IPS-15b (cell line): ENCODE measurements around the gene CKLF.

Experiments
- H3K27me3 ChIP-seq: one replicate; pipeline ENCODE4 v1.6.1; 2013; ENCODE audit warnings: low read length; ENCODE audit not compliant: control insufficient read depth, insufficient read depth
- H3K36me3 ChIP-seq: one replicate; pipeline ENCODE4 v1.6.1; 2013; ENCODE audit warnings: low read length; ENCODE audit not compliant: control insufficient read depth, insufficient read depth
- H3K4me1 ChIP-seq: one replicate; pipeline ENCODE4 v1.6.1; 2013; ENCODE audit warnings: mild to moderate bottlenecking, low read length; ENCODE audit not compliant: control insufficient read depth, insufficient read depth
- H3K4me3 ChIP-seq: one replicate; pipeline ENCODE4 v1.5.1; 2013; ENCODE audit warnings: low read depth, low read length
- H3K9ac ChIP-seq: one replicate; pipeline ENCODE4 v1.6.1; 2013; ENCODE audit warnings: low read depth, mild to moderate bottlenecking, low read length
- H3K9me3 ChIP-seq: one replicate; pipeline ENCODE4 v1.6.1; 2013; ENCODE audit warnings: mild to moderate bottlenecking, low read length; ENCODE audit not compliant: control insufficient read depth, insufficient read depth

Gene CKLF

GRCh38 chr16:66548868-66549267 is 3.5 kb upstream of the CKLF start:
- Histone ChIP-seq H3K27me3 (peaks cover 14% of the 10 kb centered on the region), H3K4me3 (peak overlapping the region; percentile 62), H3K4me1 (no peaks in the 10 kb centered on the region), H3K9me3 (no peaks in the 10 kb centered on the region), H3K9ac (peak overlapping the region; percentile 91), H3K36me3 (no peaks in the 10 kb centered on the region)

GRCh38 chr16:66549284-66550131 is 2.9 kb upstream of the CKLF start, which contains the start of gene TK2:
Gene TK2 (minus strand): TSS chr16:66550122. CDS start chr16:66550061, 61 bp downstream.
- peaks cover 14% of the 10 kb centered on the region for H3K27me3 ChIP-seq
- H3K4me3 ChIP-seq = peak within 1 kb of the TSS; percentile 62
- H3K36me3 ChIP-seq = no peaks in the 10 kb centered on the region
- H3K9me3 ChIP-seq = no peaks in the 10 kb centered on the region
- H3K9ac ChIP-seq = peak within 1 kb of the TSS; percentile 91
- H3K4me1 ChIP-seq = no peaks in the 10 kb centered on the region

GRCh38 chr16:66551348-66551759 is 1.0 kb upstream of the CKLF start:
- Histone ChIP-seq H3K27me3 (peaks cover 14% of the 10 kb centered on the region), H3K9me3 (no peaks in the 10 kb centered on the region), H3K4me3 (no peak overlapping the region), H3K9ac (no peak overlapping the region), H3K36me3 (no peaks in the 10 kb centered on the region), H3K4me1 (no peaks in the 10 kb centered on the region)

DNA sequence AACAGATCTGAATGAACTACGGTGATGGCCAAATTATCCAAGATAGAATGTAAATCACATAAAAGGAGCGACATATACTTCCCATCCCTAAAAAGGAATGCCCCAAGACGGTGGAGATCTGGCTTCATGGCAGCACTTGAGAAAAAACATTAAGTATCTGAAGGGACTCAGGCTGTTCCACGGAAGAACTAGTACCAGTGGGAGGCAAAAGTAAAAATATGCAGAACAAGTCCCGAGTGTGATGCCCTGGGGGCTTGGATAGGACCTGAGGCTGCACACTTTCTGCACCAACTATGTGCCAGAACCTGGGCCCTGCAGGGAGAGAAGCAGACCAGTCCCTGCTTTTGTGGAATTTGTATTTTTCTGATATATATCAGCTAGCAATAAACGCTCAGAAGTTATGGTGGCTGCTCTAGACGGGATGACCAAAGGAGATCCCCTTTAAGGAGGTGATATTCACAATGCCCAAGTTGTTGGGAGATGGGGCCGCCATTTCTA is 539 bp upstream of the CKLF start:
- no peaks in the 10 kb centered on the region for H3K36me3 ChIP-seq
- H3K4me1 ChIP-seq = no peaks in the 10 kb centered on the region
- no peaks in the 10 kb centered on the region for H3K9me3 ChIP-seq
- H3K9ac ChIP-seq = no peak overlapping the region
- H3K27me3 ChIP-seq = peaks cover 14% of the 10 kb centered on the region
- H3K4me3 ChIP-seq = peak overlapping the region; percentile 64

DNA sequence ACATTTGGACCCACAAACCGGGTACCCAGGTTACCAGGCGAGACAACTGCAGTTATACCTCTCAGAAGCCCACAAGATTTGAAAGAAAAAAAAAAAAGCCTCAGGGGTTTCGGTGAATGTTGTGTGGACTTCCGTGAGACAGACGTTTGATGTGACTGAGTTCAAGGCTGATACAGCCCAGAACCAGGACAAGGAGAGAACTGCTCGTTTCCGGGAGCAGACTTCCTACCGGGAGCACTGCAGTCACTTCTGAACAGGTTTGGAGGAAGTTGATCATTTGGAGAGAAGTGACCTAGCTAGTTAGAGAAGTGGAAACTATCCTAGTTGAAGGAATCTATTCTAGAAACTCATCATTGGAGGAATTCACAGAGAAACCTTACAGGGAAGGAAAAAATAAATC is 847 bp downstream of the CKLF start:
- H3K4me3 ChIP-seq = peak overlapping the region; percentile 64
- no peaks in the 10 kb centered on the region for H3K36me3 ChIP-seq
- no peaks in the 10 kb centered on the region for H3K4me1 ChIP-seq
- H3K9ac ChIP-seq = no peak overlapping the region
- no peaks in the 10 kb centered on the region for H3K9me3 ChIP-seq
- peaks cover 14% of the 10 kb centered on the region for H3K27me3 ChIP-seq

- Histone ChIP-seq H3K9me3 (no peaks in the 10 kb centered on the region), H3K27me3 (peaks cover 14% of the 10 kb centered on the region), H3K4me1 (no peaks in the 10 kb centered on the region), H3K36me3 (peaks cover 2% of the 10 kb centered on the region), H3K4me3 (no peak overlapping the region), H3K9ac (no peak overlapping the region)
Observed at GRCh38 chr16:66554021-66554420, 1.6 kb downstream of the CKLF start.

- H3K4me3 ChIP-seq = no peak overlapping the region
- peaks cover 14% of the 10 kb centered on the region for H3K27me3 ChIP-seq
- no peaks in the 10 kb centered on the region for H3K9me3 ChIP-seq
- peaks cover 2% of the 10 kb centered on the region for H3K36me3 ChIP-seq
- no peaks in the 10 kb centered on the region for H3K4me1 ChIP-seq
- no peak overlapping the region for H3K9ac ChIP-seq
Observed at GRCh38 chr16:66554495-66554894, 2.1 kb downstream of the CKLF start.

DNA sequence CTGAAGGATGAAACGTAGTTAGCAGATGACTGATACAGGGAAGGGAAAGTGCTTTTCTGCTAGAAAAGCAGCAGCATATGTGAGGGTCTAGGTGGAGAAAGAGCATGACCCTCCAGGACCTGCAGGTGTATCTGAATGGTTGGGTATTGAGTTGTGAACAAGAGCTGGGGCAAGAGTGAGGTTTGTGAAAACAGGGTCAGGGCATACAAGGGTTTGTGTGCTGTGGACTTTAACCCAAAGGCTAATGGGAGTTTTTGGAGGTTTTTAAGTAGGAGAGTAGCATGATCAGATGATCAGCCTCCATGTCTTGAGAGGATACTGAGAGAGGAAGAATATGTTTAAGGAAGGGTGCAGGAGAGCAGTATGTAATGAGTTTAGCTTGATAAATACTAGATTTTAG is 7.7 kb downstream of the CKLF start:
- no peak overlapping the region for H3K4me3 ChIP-seq
- no peaks in the 10 kb centered on the region for H3K27me3 ChIP-seq
- H3K9ac ChIP-seq = no peak overlapping the region
- H3K9me3 ChIP-seq = no peaks in the 10 kb centered on the region
- no peaks in the 10 kb centered on the region for H3K4me1 ChIP-seq
- H3K36me3 ChIP-seq = peaks cover 7% of the 10 kb centered on the region

GRCh38 chr16:66561381-66562080 is 9.2 kb downstream of the CKLF start:
- no peaks in the 10 kb centered on the region for H3K4me1 ChIP-seq
- H3K4me3 ChIP-seq = no peak overlapping the region
- peaks cover 7% of the 10 kb centered on the region for H3K36me3 ChIP-seq
- no peak overlapping the region for H3K9ac ChIP-seq
- H3K27me3 ChIP-seq = no peaks in the 10 kb centered on the region
- H3K9me3 ChIP-seq = no peaks in the 10 kb centered on the region

DNA sequence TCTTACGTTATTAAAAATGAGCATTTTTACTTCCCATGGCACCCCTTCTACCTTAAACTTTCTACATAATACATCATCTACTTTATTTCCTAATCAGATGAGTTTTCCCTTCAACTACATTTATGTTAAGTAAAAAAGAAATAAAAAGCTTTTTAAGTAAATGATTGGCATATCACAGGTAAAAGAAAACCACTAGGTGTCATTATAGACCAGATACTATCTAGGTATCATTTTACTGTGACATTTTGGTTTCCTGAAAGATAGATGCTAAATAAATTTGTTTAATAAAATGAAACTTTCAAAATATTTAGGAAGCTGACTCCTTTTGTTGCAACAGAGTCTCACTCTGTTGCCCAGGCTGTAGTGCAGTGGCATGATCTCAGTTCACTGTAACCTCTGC is 10.0 kb downstream of the CKLF start:
- no peak overlapping the region for H3K9ac ChIP-seq
- H3K36me3 ChIP-seq = peaks cover 7% of the 10 kb centered on the region
- no peaks in the 10 kb centered on the region for H3K9me3 ChIP-seq
- no peaks in the 10 kb centered on the region for H3K4me1 ChIP-seq
- H3K27me3 ChIP-seq = no peaks in the 10 kb centered on the region
- H3K4me3 ChIP-seq = no peak overlapping the region

- no peak overlapping the region for H3K4me3 ChIP-seq
- no peaks in the 10 kb centered on the region for H3K9me3 ChIP-seq
- H3K36me3 ChIP-seq = peaks cover 7% of the 10 kb centered on the region
- H3K4me1 ChIP-seq = no peaks in the 10 kb centered on the region
- no peak overlapping the region for H3K9ac ChIP-seq
- H3K27me3 ChIP-seq = no peaks in the 10 kb centered on the region
Observed at GRCh38 chr16:66562986-66563385, 10.6 kb downstream of the CKLF start.
